A549 (cell line): Measurements from ENCODE around the gene PACS2. TPM values are rescaled to one million over a fixed set of nuclear protein-coding genes. Genes with fewer than 3 reads are reported as not detected.

Source experiments
- ATAC-seq, 2 experiments: fragments of 200-7000 bp in 1 of 2; fragments of >200 bp in 1 of 2; cut with Nextera tagmentation in 1 of 2; cut with Tn5 transposase in 1 of 2; 3 replicates each; pipeline versions ENCODE4 v1.8.0 to v1.9.1; 2018 to 2020; ENCODE audit warnings: mild to moderate bottlenecking in 1 of 2, moderate library complexity in 1 of 2
- CTCF ChIA-PET: fragments of 300-600 bp; sonication (Branson Sonifier 250); formaldehyde crosslinking; extraction: SDS; loops from one replicate; lab custom pipeline; 2021; ENCODE audit warnings: antibody characterized with exemption, inconsistent platforms; lab: Yijun Ruan, JAX
- POLR2A ChIA-PET: fragments of 350-600 bp; formaldehyde crosslinking; extraction: SDS; loops from one replicate; lab custom pipeline; 2021; ENCODE audit warnings: antibody characterized with exemption, inconsistent platforms; lab: Yijun Ruan, JAX
- DNase-seq, 2 experiments: peaks; one replicate each; pipeline versions ENCODE4 v3.0.0 to v3.0.0-alpha.2; 2011 to 2016; ENCODE audit warnings: low read depth in 1 of 2, low spot score in 1 of 2
- FAIRE-seq: peaks from 2 replicates; lab custom pipeline; 2011; peaks lifted over from hg19 to GRCh38; lab: Jason Lieb, UNC
- H3K27ac ChIP-seq, 2 experiments: fragments of >200 bp; sonication (Bioruptor Twin); formaldehyde crosslinking; 3 replicates each; pipeline ENCODE4 v1.5.1; 2016 to 2017
- H3K4me1 ChIP-seq: fragments of >200 bp; sonication (Bioruptor Twin); formaldehyde crosslinking; 3 replicates; pipeline ENCODE4 v1.6.1; 2016
- H3K4me2 ChIP-seq: fragments of >200 bp; sonication (Bioruptor Twin); formaldehyde crosslinking; 3 replicates; pipeline ENCODE4 v1.6.1; 2016
- H3K4me3 ChIP-seq: fragments of >200 bp; sonication (Bioruptor Twin); formaldehyde crosslinking; 3 replicates; pipeline ENCODE4 v1.5.1; 2016
- H3K9me3 ChIP-seq: fragments of >200 bp; sonication (Bioruptor Twin); formaldehyde crosslinking; 3 replicates; pipeline ENCODE4 v1.6.1; 2016
- ATOH8 ChIP-seq: fragments of 250-450 bp; sonication (Bioruptor Pico); IDR thresholded peaks from 2 replicates; pipeline ENCODE4 v1.5.0; 2020; ENCODE audit warnings: low read depth, mild to moderate bottlenecking, moderate library complexity
- BHLHE40 ChIP-seq: IDR thresholded peaks from 2 replicates; pipeline ENCODE4 v1.6.1; 2012; ENCODE audit warnings: low read depth, low read length, inconsistent platforms
- CHD2 ChIP-seq: fragments of 150-350 bp; IDR thresholded peaks from 2 replicates; pipeline ENCODE4 v1.6.1; 2014; ENCODE audit warnings: low read length; ENCODE audit not compliant: partially characterized antibody
- CHD4 ChIP-seq: fragments of 200-600 bp; sonication (generic); IDR thresholded peaks from 2 replicates; pipeline ENCODE4 v1.6.1; 2016; ENCODE audit warnings: antibody characterized with exemption, mild to moderate bottlenecking, borderline replicate concordance
- EHMT2 ChIP-seq: fragments of 200-600 bp; sonication (generic); IDR thresholded peaks from 2 replicates; pipeline ENCODE4 v1.6.1; 2016; ENCODE audit warnings: antibody characterized with exemption, low read depth, mild to moderate bottlenecking, moderate library complexity
- EP300 ChIP-seq, 2 experiments: fragments of >200 bp; sonication (Bioruptor Twin); formaldehyde crosslinking; IDR thresholded peaks; 2 replicates in 1 of 2; 3 replicates in 1 of 2; pipeline ENCODE4 v1.6.1; 2016 to 2017
- FOSL2 ChIP-seq, 2 experiments: fragments of 450-650 bp in 1 of 2; fragments of >200 bp in 1 of 2; sonication (Bioruptor Twin) in 1 of 2; formaldehyde crosslinking; IDR thresholded peaks; 2 replicates each; pipeline versions ENCODE4 v1.5.0 to v1.6.1; 2016 to 2020; ENCODE audit warnings: mild to moderate bottlenecking in 1 of 2, moderate library complexity in 1 of 2
- FOXS1 ChIP-seq: fragments of 250-450 bp; sonication (Bioruptor Pico); IDR thresholded peaks from 2 replicates; pipeline ENCODE4 v1.5.0; 2020; ENCODE audit warnings: mild to moderate bottlenecking, moderate library complexity
- HES2 ChIP-seq: fragments of >200 bp; sonication (Bioruptor Twin); formaldehyde crosslinking; IDR thresholded peaks from 2 replicates; pipeline ENCODE4 v1.6.1; 2016
- HMGXB4 ChIP-seq: fragments of 250-450 bp; sonication (Bioruptor Pico); IDR thresholded peaks from 2 replicates; pipeline ENCODE4 v1.5.0; 2021; ENCODE audit warnings: mild to moderate bottlenecking, moderate library complexity, borderline replicate concordance
- HOXA7 ChIP-seq: fragments of 250-450 bp; sonication (Bioruptor Pico); IDR thresholded peaks from 2 replicates; pipeline ENCODE4 v1.5.0; 2020; ENCODE audit warnings: mild to moderate bottlenecking, moderate library complexity
- JUN ChIP-seq, 2 experiments: fragments of >200 bp; sonication (Bioruptor Twin); formaldehyde crosslinking; IDR thresholded peaks; 2 replicates in 1 of 2; 3 replicates in 1 of 2; pipeline ENCODE4 v1.6.1; 2016 to 2017
- JUNB ChIP-seq: fragments of >200 bp; sonication (Bioruptor Twin); formaldehyde crosslinking; IDR thresholded peaks from 2 replicates; pipeline ENCODE4 v1.6.1; 2016
- MAFK ChIP-seq: fragments of 450-650 bp; IDR thresholded peaks from 2 replicates; pipeline ENCODE4 v1.6.1; 2014; ENCODE audit not compliant: partially characterized antibody
- MAZ ChIP-seq: fragments of 150-350 bp; IDR thresholded peaks from 2 replicates; pipeline ENCODE4 v1.6.1; 2014; ENCODE audit warnings: antibody characterized with exemption, low read depth, low read length, borderline replicate concordance
- MYC ChIP-seq: IDR thresholded peaks from 2 replicates; pipeline ENCODE4 v1.6.1; 2012; ENCODE audit warnings: mild to moderate bottlenecking, inconsistent platforms, low read length, improper control_type of control experiment, borderline replicate concordance
- NFE2L2 ChIP-seq: fragments of 150-350 bp; conservative IDR thresholded peaks from 2 replicates; pipeline ENCODE4 v1.6.1; 2014; ENCODE audit warnings: low read length
- NPAS2 ChIP-seq: fragments of 250-450 bp; sonication (Bioruptor Pico); IDR thresholded peaks from 2 replicates; pipeline ENCODE4 v1.8.0; 2022; ENCODE audit warnings: mild to moderate bottlenecking, moderate library complexity, borderline replicate concordance
- PHF8 ChIP-seq: fragments of 200-600 bp; sonication (generic); IDR thresholded peaks from 2 replicates; pipeline ENCODE4 v1.6.1; 2016; ENCODE audit warnings: low read depth, mild to moderate bottlenecking, antibody characterized with exemption, moderate library complexity, borderline replicate concordance
- POLR2A ChIP-seq: IDR thresholded peaks from 2 replicates; pipeline ENCODE4 v1.6.1; 2012; ENCODE audit warnings: mild to moderate bottlenecking, low read length
- POLR2AphosphoS2 ChIP-seq: conservative IDR thresholded peaks from 2 replicates; pipeline ENCODE4 v1.6.1; 2012; ENCODE audit warnings: low read length, improper control_type of control experiment, inconsistent platforms
- RAD21 ChIP-seq, 2 experiments: fragments of >200 bp in 1 of 2; sonication (Bioruptor Twin) in 1 of 2; formaldehyde crosslinking in 1 of 2; IDR thresholded peaks in 1 of 2; conservative IDR thresholded peaks in 1 of 2; 2 replicates in 1 of 2; 3 replicates in 1 of 2; pipeline ENCODE4 v1.6.1; 2012 to 2018; ENCODE audit warnings: inconsistent platforms in 1 of 2
- RARB ChIP-seq: fragments of 250-450 bp; sonication (Bioruptor Pico); IDR thresholded peaks from 2 replicates; pipeline ENCODE4 v1.8.0; 2021; ENCODE audit warnings: mild to moderate bottlenecking, moderate library complexity
- SREBF2 ChIP-seq: fragments of 450-650 bp; IDR thresholded peaks from 2 replicates; pipeline ENCODE4 v1.6.1; 2014; ENCODE audit warnings: mild to moderate bottlenecking, moderate library complexity
- ZFP36 ChIP-seq: fragments of 450-650 bp; IDR thresholded peaks from 2 replicates; pipeline ENCODE4 v1.6.1; 2014; ENCODE audit warnings: borderline replicate concordance; ENCODE audit not compliant: partially characterized antibody
- WGBS: methylation state at CpG from one replicate; pipeline ENCODE4 v1.1.6; 2017; ENCODE audit errors: missing lambda C conversion rate; 5-methylcytosine and 5-hydroxymethylcytosine counted together
- polyA plus RNA-seq, 4 experiments: library from polyadenylated mRNA; depleted of rRNA in 3 of 4; stranded (reverse); fragments of >200 nt; fragmentation: RNase III in 1 of 4; extraction: RNeasy Plus Mini Kit Qiagen cat#74134 plus additional on column Dnase treatment in 1 of 4; gene quantifications; 2 replicates in 3 of 4; 3 replicates in 1 of 4; pipeline ENCODE4 v1.2.3, GENCODE V29; 2011 to 2017
- TF ChIP-seq, protein P1 (sequence below): fragments of >200 bp; sonication (Bioruptor Twin); formaldehyde crosslinking; IDR thresholded peaks from 3 replicates; pipeline ENCODE4 v1.6.1; 2016
- TF ChIP-seq, protein P2 (sequence below): IDR thresholded peaks from 2 replicates; pipeline ENCODE4 v1.6.1; 2012

Gene PACS2
- polyA plus RNA-seq, 2 of the 4 experiments (the other 2 are of a cell fraction), result 11.9 to 24.5 TPM

GRCh38 chr14:105430042-105430441 lies 115.5 kb downstream of the PACS2 start:
- DNase-seq, result no peak
- no peak for ATAC-seq
- H3K4me3 ChIP-seq, result no peak overlapping the region
- FAIRE-seq, result no peak
- H3K9me3 ChIP-seq, result no peaks in the 10 kb centered on the region
- ChIA-PET CTCF (interaction anchor here (1.0 to 3.7 kb wide), 8 partner anchors 10 to 99 kb away, joined by 3 to 15 read pairs (median 4); no protein-coding TSS in a partner anchor), POLR2A (interaction anchor here (1.2 kb wide), 1 partner anchor 51 kb away, joined by 3 read pairs; no protein-coding TSS in a partner anchor)
- TF ChIP-seq SREBF2, result no peak
- no peak for TF ChIP-seq RARB (CRISPR knock-in tag)
- no peak for TF ChIP-seq FOXS1
- TF ChIP-seq HES2, result no peak
- TF ChIP-seq EHMT2, result no peak
- no peak for TF ChIP-seq NPAS2
- no peak for TF ChIP-seq CHD4
- TF ChIP-seq JUNB, result no peak
- no peak for TF ChIP-seq PHF8
- TF ChIP-seq MAZ, result no peak
- no peak for TF ChIP-seq MYC
- no peak for TF ChIP-seq NFE2L2
- no peak for TF ChIP-seq MAFK
- TF ChIP-seq HMGXB4 (CRISPR knock-in tag), result no peak
- no peak for TF ChIP-seq HOXA7
- TF ChIP-seq, protein P1, sequence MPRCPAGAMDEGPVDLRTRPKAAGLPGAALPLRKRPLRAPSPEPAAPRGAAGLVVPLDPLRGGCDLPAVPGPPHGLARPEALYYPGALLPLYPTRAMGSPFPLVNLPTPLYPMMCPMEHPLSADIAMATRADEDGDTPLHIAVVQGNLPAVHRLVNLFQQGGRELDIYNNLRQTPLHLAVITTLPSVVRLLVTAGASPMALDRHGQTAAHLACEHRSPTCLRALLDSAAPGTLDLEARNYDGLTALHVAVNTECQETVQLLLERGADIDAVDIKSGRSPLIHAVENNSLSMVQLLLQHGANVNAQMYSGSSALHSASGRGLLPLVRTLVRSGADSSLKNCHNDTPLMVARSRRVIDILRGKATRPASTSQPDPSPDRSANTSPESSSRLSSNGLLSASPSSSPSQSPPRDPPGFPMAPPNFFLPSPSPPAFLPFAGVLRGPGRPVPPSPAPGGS, result no peak
- no peak for TF ChIP-seq ATOH8 (CRISPR knock-in tag)
- H3K4me2 ChIP-seq, result peak overlapping the region; percentile 21
- peaks cover 23% of the 10 kb centered on the region for H3K4me1 ChIP-seq
- 95% methylated on average over 6 of the region's 6 CpGs for WGBS
- no peak overlapping the region for H3K27ac ChIP-seq

GRCh38 chr14:105430565-105430964 lies 116.0 kb downstream of the PACS2 start:
- ChIA-PET CTCF (interaction anchor here (1.0 to 3.7 kb wide), 8 partner anchors 10 to 98 kb away, joined by 3 to 15 read pairs (median 4); no protein-coding TSS in a partner anchor), POLR2A (interaction anchor here (1.2 kb wide), 1 partner anchor 50 kb away, joined by 3 read pairs; no protein-coding TSS in a partner anchor)
- peak in 1 of 2 experiments; percentile 36 for DNase-seq

More at GRCh38 chr14:105430565-105430964, 116.0 kb downstream of the PACS2 start:
- H3K27ac ChIP-seq, result peak overlapping the region in 1 of 2 experiments; percentile 39; a peak in 3 of 6 replicates
- WGBS, result 41% methylated on average over 9 of the region's 9 CpGs
- no peaks in the 10 kb centered on the region for H3K9me3 ChIP-seq
- peak overlapping the region; percentile 21 for H3K4me2 ChIP-seq
- FAIRE-seq (peak; percentile 39), ATAC-seq (peak in 1 of 2 experiments; percentile 20; a peak in 1 of 6 replicates)
- peaks cover 23% of the 10 kb centered on the region for H3K4me1 ChIP-seq
- H3K4me3 ChIP-seq, result no peak overlapping the region
- TF ChIP-seq CHD2, result no peak
- no peak for TF ChIP-seq FOSL2 (IDR thresholded peaks at IDR 0.05)
- peak; percentile 77 for TF ChIP-seq FOSL2 (CRISPR knock-in tag; IDR thresholded peaks at IDR 0.05)
- TF ChIP-seq MAZ, result no peak
- TF ChIP-seq ZFP36, result no peak
- TF ChIP-seq POLR2AphosphoS2, result no peak
- no peak for TF ChIP-seq BHLHE40
- TF ChIP-seq EP300 (IDR thresholded peaks at IDR 0.05), result no peak
- TF ChIP-seq MAFK, result peak; percentile 27
- TF ChIP-seq POLR2A, result no peak
- TF ChIP-seq, protein P2, sequence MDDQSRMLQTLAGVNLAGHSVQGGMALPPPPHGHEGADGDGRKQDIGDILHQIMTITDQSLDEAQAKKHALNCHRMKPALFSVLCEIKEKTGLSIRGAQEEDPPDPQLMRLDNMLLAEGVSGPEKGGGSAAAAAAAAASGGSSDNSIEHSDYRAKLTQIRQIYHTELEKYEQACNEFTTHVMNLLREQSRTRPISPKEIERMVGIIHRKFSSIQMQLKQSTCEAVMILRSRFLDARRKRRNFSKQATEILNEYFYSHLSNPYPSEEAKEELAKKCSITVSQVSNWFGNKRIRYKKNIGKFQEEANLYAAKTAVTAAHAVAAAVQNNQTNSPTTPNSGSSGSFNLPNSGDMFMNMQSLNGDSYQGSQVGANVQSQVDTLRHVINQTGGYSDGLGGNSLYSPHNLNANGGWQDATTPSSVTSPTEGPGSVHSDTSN, result no peak
- no peak for TF ChIP-seq RAD21 (conservative IDR thresholded peaks at IDR 0.05 in 1 of 2, IDR thresholded peaks at IDR 0.05 in 1 of 2)
- no peak for TF ChIP-seq JUN (IDR thresholded peaks at IDR 0.05)
- TF ChIP-seq, all 56 proteins: peak for 2
